CMK (cell line): ENCODE measurements around the gene TRIM4.

ENCODE experiments used
- DNase-seq: peaks from one replicate; pipeline ENCODE4 v3.0.0-alpha.2; 2010; ENCODE audit warnings: low read depth

Gene TRIM4

GRCh38 chr7:99842926-99843325 is 76.4 kb downstream of the TRIM4 start:
- DNase-seq = no peak
